Epithelial cell of prostate (primary cell): ENCODE data around the gene MGRN1.

Experiments used
- DNase-seq: peaks from one replicate; pipeline ENCODE4 v3.0.0-alpha.2; 2011; ENCODE audit warnings: low read depth, low spot score
- H3K27ac ChIP-seq: fragments of 450-650 bp; 2 replicates; pipeline ENCODE4 v1.5.1; 2017; ENCODE audit warnings: mild to moderate bottlenecking

Gene MGRN1

GRCh38 chr16:4683255-4684057 is 58.8 kb downstream of the MGRN1 start:
- DNase-seq: no peak
- no peak overlapping the region for H3K27ac ChIP-seq

GRCh38 chr16:4684058-4684715 is 59.6 kb downstream of the MGRN1 start:
- no peak for DNase-seq

GRCh38 chr16:4684763-4685162 is 60.1 kb downstream of the MGRN1 start:
- DNase-seq: no peak
- no peak overlapping the region for H3K27ac ChIP-seq

More at GRCh38 chr16:4684058-4684715, 59.6 kb downstream of the MGRN1 start:
- H3K27ac ChIP-seq: no peak overlapping the region

- no peak overlapping the region for H3K27ac ChIP-seq
- DNase-seq: no peak
These were observed 60.7 kb downstream of the MGRN1 start for GRCh38 chr16:4685292-4685691.

- DNase-seq: no peak
- H3K27ac ChIP-seq: no peak overlapping the region
These were observed 61.3 kb downstream of the MGRN1 start for GRCh38 chr16:4685776-4686496.

GRCh38 chr16:4686497-4687210 is 62.0 kb downstream of the MGRN1 start:
- no peak for DNase-seq
- no peak overlapping the region for H3K27ac ChIP-seq

GRCh38 chr16:4687416-4687815 is 62.8 kb downstream of the MGRN1 start:
- no peak overlapping the region for H3K27ac ChIP-seq
- DNase-seq: no peak

GRCh38 chr16:4687946-4688673 is 63.5 kb downstream of the MGRN1 start:
- DNase-seq: no peak
- no peak overlapping the region for H3K27ac ChIP-seq

- no peak for DNase-seq
- no peak overlapping the region for H3K27ac ChIP-seq
These were observed 64.0 kb downstream of the MGRN1 start for GRCh38 chr16:4688674-4689045.

- no peak overlapping the region for H3K27ac ChIP-seq
- DNase-seq: no peak
These were observed 64.6 kb downstream of the MGRN1 start for GRCh38 chr16:4689091-4689671.

- DNase-seq: no peak
- no peak overlapping the region for H3K27ac ChIP-seq
These were observed 65.5 kb downstream of the MGRN1 start for GRCh38 chr16:4689864-4690704.

- no peak for DNase-seq
- H3K27ac ChIP-seq: no peak overlapping the region
These were observed 66.5 kb downstream of the MGRN1 start for GRCh38 chr16:4690946-4691665.

- DNase-seq: no peak
- H3K27ac ChIP-seq: no peak overlapping the region
These were observed 67.2 kb downstream of the MGRN1 start for GRCh38 chr16:4691666-4692412.

- H3K27ac ChIP-seq: no peak overlapping the region
- DNase-seq: no peak
These were observed 68.1 kb downstream of the MGRN1 start for GRCh38 chr16:4692460-4693295.

GRCh38 chr16:4693296-4693955 is 68.8 kb downstream of the MGRN1 start, which contains the start of gene NUDT16L1:
NUDT16L1 (plus strand) TSS chr16:4693562; CDS start chr16:4693727, 165 bp downstream.
- DNase-seq: peak; percentile 60
- peak within 1 kb of the TSS; percentile 48 for H3K27ac ChIP-seq
